Activated CD8-positive, alpha-beta memory T cell treated with anti-CD3 and anti-CD28 coated beads for 48 hours (primary cell): Measurements from ENCODE around the gene VPS39.

Experiments used
- DNase-seq, 3 experiments: peaks; one replicate each; pipeline ENCODE4 v3.0.0-alpha.2; 2020; ENCODE audit warnings: low read depth in 2 of 3, low spot score in 2 of 3

The VPS39 gene

GRCh38 chr15:42131826-42132806, 76.0 kb downstream of the VPS39 start:
- no peak for DNase-seq

GRCh38 chr15:42131006-42131405, 77.1 kb downstream of the VPS39 start:
- DNase-seq, result no peak

GRCh38 chr15:42130246-42130986, 77.7 kb downstream of the VPS39 start:
- DNase-seq, result no peak

DNA sequence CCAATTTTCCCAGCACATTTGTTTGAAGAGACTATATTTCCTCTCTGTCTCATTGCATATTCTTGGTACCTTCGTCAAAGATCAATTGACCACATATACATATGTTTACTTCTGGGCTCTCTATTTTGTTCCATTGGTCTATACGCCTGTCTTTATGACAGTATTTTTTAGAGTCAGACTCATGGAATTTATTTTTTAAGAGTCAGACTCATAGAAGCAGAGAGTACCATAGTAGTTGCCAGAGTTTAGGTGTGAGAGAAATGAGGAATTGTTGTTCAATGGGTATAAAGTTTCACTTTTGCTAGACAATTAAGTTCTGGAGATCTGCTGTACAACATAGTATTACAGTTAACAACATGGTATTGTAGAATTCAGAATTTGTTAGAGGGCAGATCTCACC, 78.7 kb downstream of the VPS39 start:
- no peak for DNase-seq

- DNase-seq, result no peak
Measured at GRCh38 chr15:42128476-42128875, 79.6 kb downstream of the VPS39 start.

- DNase-seq, result no peak
Measured at GRCh38 chr15:42123546-42123945, 84.6 kb downstream of the VPS39 start.

DNA sequence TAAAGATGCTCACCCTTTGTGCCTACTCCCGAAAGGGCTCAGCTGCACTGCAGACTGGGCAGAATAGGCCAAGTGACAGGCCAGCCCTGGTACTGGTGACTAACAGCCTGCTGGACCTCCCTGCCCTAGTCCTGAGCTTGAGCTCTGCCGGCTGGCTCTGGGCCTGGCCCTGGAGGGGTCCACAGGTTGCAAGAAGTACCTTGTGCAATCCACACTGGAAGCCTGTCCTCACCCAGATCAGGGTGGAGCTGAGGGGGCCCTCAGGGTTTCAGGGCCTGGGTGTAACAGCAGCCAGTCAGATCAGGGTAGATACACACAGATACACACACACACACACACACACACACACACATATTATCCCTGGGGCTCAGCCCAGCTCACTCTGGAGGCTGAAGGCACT, 86.4 kb downstream of the VPS39 start:
- DNase-seq, result no peak

DNA sequence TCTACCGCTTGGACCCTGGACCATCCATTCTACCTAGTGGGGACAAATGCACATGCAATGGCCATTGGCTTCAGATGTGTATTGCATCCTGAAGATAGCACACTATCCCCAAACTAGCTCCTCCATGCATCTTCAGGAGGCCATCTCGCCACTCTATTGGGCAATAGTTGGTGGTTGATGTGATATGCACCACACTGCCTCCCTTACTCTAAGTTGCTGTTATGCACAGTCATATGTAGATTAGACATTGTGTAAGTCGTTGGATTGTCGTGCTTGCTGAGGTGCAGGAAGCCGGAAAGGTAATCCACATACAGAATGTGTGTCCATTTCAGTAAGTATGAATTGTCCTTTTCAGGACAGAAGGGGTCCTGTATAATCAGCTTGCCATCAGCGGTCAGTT, 87.1 kb downstream of the VPS39 start:
- no peak for DNase-seq

DNA sequence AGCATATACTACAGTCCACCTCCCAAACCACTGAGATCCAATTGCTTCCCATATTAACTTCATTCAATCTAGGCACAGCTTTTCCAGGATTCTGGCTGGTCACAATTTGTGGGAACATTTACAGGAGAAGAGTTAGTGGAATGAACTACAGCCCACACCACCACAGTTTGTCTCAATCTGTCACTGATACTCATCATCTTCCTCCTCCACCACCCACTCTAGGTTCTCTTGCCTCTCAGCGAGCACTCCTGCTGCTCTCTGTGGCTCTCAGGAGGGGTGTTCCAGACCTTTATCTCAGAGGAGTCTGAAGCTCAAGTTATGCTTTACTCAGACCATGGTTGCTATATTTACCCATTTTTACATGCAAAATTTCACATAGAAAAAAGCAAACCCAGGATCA, 87.8 kb downstream of the VPS39 start:
- no peak for DNase-seq

DNA sequence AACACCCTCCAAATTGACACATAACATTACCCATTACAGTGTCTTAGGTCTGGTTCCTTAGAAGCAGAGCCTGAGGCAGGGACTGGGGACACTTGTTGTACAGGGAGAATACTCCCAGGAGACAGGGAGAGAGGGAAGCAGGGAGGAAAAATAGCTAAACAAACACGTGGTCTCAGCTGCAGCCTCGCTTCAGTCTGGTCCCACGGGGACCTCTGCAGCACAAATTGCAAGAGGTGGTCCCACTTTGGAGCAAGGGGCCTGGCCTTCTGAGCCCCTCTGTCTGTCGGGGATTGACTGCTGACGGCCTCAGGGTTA, 88.7 kb downstream of the VPS39 start:
- no peak for DNase-seq

DNA sequence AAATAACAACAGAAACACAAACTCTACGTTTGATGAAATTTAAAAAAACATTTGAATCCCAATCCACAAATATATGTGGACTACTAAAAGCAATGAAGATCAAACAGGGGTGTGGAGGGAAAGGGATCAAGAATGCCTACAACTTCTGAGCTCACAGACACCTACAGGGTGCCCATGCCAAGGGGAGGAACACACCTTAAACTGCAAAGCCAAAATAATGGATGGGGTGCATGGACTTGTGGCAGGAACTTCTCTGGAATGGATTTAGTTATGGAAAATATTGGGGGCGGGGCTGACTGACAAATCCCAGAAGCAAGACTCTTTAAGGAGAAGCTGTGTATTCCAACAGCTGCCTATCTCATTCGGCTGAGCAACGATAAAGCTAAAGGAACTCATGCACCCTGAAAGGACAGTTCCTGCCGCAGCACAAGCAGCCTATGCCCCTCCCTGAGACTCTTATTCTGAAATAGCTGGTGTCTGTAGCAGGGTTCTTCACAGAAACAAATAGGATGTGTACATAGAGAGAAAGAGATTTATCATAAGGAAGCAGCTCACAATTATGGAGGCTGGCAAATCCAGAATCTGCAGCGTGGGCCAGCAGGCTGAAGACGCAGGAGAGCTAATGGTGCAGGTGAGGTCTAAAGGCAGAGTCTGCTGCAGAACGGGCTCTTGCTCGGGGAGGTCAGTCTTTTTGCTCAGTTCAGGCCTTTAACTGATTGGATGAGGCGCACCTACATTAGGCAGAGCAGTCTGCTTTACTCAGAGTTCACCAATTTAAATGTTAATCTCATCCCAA, 89.3 kb downstream of the VPS39 start:
- DNase-seq, result no peak

DNA sequence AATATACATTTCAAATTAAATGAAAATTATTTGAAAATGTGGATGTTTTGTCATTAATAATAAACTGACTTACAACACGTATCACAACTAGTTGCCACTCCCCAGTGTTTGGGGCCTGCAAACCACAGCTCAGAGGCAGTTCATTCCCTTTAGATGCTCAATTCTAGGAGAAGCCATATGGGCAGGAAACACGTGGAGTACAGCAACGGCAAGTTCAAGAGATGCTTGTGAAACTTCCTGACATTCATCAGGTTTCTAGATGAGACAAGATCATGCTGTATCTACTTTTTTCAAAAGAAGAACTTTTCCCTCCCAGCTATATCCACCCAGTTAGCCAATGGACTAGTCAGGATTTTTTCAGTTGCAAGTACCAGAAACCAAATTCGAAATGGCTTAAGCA, 96.2 kb downstream of the VPS39 start:
- no peak for DNase-seq

- DNase-seq, result no peak
Measured at GRCh38 chr15:42110367-42110766, 97.7 kb downstream of the VPS39 start.

- no peak for DNase-seq
Measured at GRCh38 chr15:42108806-42109205, 99.3 kb downstream of the VPS39 start.
